ENCODE data around the gene RNF180. TPM values are rescaled to one million over a fixed set of nuclear protein-coding genes. Genes with fewer than 3 reads are reported as not detected.
"Not testable (repeated sequence)": the region's sequence is repeated elsewhere in the genome, so short reads cannot be mapped to it uniquely, and the experiment has no call there.

The RNF180 gene
- total RNA-seq, 4 donors from 2014 or later, result 1.9 to 8.0 (median 3.2) TPM

DNA sequence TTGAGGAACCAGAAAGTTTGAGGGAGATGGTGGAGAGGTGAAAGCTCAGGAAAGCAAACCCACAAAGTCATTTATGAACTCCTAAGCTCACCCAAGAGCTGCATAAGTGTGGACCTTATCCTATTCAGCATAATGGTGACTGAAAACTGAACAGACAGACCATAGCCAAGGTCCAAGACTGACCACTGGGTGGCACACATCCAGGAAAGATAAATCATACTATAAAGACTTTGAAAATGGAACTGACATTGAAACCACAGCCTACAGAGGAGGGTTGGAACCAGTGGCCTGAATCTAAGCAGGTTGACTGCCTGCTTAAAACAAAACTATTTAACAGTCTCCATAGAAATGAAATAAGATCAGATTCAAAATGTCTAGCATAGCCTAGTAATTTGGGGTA, 219.1 kb downstream of the RNF180 start:
- no peak for DNase-seq
- H3K4me3 ChIP-seq, result no peak overlapping the region
- H3K36me3 ChIP-seq, result no peaks in the 10 kb centered on the region
- in situ Hi-C loops (cut with MboI; ENCODE audit: low pct_ligation_motif_present in 1 of 4, low pct_unique_long_range_greater_than_20kb in 1 of 4, low sequenced_read_pairs in 3 of 4) (no loop called here), intact Hi-C loops (cut with DNase I; ENCODE audit: low total_unique reads) (no loop called here)
- no peaks in the 10 kb centered on the region for H3K27me3 ChIP-seq
- no peaks in the 10 kb centered on the region for H3K9me3 ChIP-seq
- TF ChIP-seq EP300 (IDR thresholded peaks at IDR 0.05; ENCODE audit: low read depth), result no peak
- TF ChIP-seq, protein P1, sequence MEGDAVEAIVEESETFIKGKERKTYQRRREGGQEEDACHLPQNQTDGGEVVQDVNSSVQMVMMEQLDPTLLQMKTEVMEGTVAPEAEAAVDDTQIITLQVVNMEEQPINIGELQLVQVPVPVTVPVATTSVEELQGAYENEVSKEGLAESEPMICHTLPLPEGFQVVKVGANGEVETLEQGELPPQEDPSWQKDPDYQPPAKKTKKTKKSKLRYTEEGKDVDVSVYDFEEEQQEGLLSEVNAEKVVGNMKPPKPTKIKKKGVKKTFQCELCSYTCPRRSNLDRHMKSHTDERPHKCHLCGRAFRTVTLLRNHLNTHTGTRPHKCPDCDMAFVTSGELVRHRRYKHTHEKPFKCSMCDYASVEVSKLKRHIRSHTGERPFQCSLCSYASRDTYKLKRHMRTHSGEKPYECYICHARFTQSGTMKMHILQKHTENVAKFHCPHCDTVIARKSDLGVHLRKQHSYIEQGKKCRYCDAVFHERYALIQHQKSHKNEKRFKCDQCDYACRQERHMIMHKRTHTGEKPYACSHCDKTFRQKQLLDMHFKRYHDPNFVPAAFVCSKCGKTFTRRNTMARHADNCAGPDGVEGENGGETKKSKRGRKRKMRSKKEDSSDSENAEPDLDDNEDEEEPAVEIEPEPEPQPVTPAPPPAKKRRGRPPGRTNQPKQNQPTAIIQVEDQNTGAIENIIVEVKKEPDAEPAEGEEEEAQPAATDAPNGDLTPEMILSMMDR (IDR thresholded peaks at IDR 0.05), result no peak
- no peak for TF ChIP-seq POLR2A (IDR thresholded peaks at IDR 0.05)
- H3K4me1 ChIP-seq, result no peaks in the 10 kb centered on the region
- no peak overlapping the region for H3K27ac ChIP-seq

DNA sequence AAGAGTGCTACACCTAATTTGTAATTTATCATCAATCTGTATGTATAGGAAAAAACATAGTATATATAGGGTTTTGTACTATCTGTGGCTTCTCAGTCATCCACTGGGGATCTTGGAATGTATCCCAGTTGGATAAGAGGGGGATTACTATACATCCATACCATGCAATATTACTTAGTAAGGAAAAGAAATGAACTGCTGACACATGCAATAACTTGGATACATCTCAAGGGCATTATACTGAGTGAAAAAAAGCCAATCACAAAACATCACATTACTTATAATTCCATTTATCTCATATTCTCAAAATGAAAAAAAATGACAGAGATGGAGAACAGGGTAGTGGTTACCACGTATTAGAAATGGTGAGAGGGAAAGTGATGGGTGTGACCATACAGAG, 231.9 kb downstream of the RNF180 start:
- intact Hi-C loops (cut with DNase I; ENCODE audit: low total_unique reads) (no loop called here), in situ Hi-C loops (cut with MboI; ENCODE audit: low pct_ligation_motif_present in 1 of 4, low pct_unique_long_range_greater_than_20kb in 1 of 4, low sequenced_read_pairs in 3 of 4) (no loop called here)
- H3K27ac ChIP-seq, result no peak overlapping the region
- no peak for DNase-seq
- H3K4me3 ChIP-seq, result no peak overlapping the region
- no peak for TF ChIP-seq EP300 (IDR thresholded peaks at IDR 0.05; ENCODE audit: low read depth)
- no peak for TF ChIP-seq POLR2A (IDR thresholded peaks at IDR 0.05)
- TF ChIP-seq, protein P1 (IDR thresholded peaks at IDR 0.05), result no peak
- no peak for TF ChIP-seq POLR2AphosphoS5 (IDR thresholded peaks at IDR 0.05)
- H3K27me3 ChIP-seq, result no peaks in the 10 kb centered on the region
- H3K36me3 ChIP-seq, result no peaks in the 10 kb centered on the region
- no peaks in the 10 kb centered on the region for H3K9me3 ChIP-seq
- 67 to 68% methylated on average over 1 of the region's 1 CpG for WGBS, 2 donors (ENCODE audit: low coverage in 1 of 2)
- H3K4me1 ChIP-seq, result no peaks in the 10 kb centered on the region

DNA sequence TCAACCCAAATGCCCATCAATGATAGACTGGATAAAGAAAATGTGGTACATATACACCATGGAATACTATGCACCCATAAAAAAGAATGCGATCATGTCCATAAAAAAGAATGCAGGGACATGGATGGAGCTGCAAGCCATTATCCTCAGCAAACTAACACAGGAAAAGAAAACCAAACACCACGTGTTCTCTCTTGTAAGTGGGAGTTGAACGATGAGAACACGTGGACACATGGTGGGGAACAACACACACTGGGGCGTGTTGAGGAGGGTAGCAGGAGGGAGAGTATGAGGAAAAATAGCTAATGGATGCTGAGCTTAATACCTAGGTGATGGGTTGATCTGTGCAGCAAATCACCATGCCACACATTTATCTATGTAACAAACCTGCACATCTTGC, 233.1 kb downstream of the RNF180 start:
- in situ Hi-C loops (cut with MboI; ENCODE audit: low pct_ligation_motif_present in 1 of 4, low pct_unique_long_range_greater_than_20kb in 1 of 4, low sequenced_read_pairs in 3 of 4); DNase-seq; intact Hi-C loops (cut with DNase I; ENCODE audit: low total_unique reads): not testable (repeated sequence)

DNA sequence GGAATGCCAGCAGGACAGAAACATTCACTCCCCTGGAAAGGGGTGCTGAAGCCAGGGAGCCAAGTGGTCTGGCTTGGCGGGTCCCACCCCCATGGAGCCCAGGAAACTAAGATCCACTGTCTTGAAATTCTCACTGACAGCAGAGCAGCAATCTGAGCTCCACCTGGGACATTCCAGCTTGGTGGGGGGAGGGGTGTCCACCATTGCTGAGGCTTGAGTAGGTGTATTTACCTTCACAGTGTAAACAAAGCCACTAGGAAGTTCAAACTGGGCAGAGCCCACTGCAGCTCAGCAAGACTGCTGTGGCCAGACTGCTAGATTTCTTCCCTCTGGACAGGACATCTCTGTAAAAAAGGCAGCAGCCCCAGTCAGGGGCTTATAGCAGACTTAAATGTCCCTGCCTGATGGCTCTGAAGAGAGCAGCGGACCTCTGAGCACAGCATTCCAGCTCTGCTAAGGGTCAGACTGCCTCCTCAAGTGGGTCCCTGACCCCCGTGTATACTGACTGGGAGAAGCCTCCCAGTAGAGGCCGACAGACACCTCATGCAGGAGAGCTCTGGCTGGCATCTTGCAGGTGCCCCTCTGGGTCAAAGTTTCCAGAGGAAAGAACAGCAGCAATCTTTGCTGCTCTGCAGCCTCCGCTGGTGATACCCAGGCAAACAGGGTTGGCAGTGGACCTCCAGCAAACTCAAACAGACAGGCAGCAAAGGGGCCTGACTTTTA, 241.6 kb downstream of the RNF180 start:
- intact Hi-C loops (cut with DNase I; ENCODE audit: low total_unique reads); H3K36me3 ChIP-seq; in situ Hi-C loops (cut with MboI; ENCODE audit: low pct_ligation_motif_present in 1 of 4, low pct_unique_long_range_greater_than_20kb in 1 of 4, low sequenced_read_pairs in 3 of 4); H3K9me3 ChIP-seq; H3K27me3 ChIP-seq; DNase-seq; H3K4me3 ChIP-seq; H3K4me1 ChIP-seq; H3K27ac ChIP-seq: not testable (repeated sequence)
- 53% methylated on average over 4 of the region's 5 CpGs; no CpG with 5 or more reads in 1 of the 2 donors for WGBS, 2 donors (ENCODE audit: low coverage in 1 of 2)

More for the DNA sequence above, 233.1 kb downstream of the RNF180 start:
- not testable (repeated sequence) for H3K4me3 ChIP-seq, H3K4me1 ChIP-seq, H3K9me3 ChIP-seq, H3K27ac ChIP-seq, H3K27me3 ChIP-seq, H3K36me3 ChIP-seq
- WGBS, 2 donors (ENCODE audit: low coverage in 1 of 2), result 89 to 90% methylated on average over 5 of the region's 5 CpGs

DNA sequence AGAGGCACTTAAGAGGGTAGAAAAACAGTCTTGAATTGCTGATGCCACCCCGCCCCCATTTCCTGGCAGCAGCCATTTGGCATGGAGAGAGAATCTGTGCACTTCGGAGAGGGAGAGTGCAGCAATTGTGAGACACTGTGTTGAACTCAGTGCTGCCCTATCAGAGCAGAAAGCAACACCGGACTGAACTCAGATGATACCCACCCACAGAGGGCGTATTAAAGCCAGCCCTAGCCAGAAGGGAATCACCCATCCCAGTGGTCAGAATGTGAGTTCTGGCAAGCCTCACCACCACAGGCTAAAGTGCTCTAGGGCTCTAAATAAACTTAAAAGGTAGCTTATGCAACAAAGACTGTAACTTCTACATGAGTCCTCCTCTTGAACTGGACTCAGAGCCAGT, 251.7 kb downstream of the RNF180 start:
- Histone ChIP-seq H3K36me3 (no peaks in the 10 kb centered on the region), H3K27ac (no peak overlapping the region), H3K4me1 (no peaks in the 10 kb centered on the region), H3K27me3 (no peaks in the 10 kb centered on the region), H3K4me3 (no peak overlapping the region), H3K9me3 (no peaks in the 10 kb centered on the region)
- WGBS, 2 donors (ENCODE audit: low coverage in 1 of 2), result 58% methylated on average over 4 of the region's 4 CpGs; no CpG with 5 or more reads in 1 of the 2 donors
- in situ Hi-C loops (cut with MboI; ENCODE audit: low pct_ligation_motif_present in 1 of 4, low pct_unique_long_range_greater_than_20kb in 1 of 4, low sequenced_read_pairs in 3 of 4), result no loop called here
- intact Hi-C loops (cut with DNase I; ENCODE audit: low total_unique reads), result no loop called here
- no peak for TF ChIP-seq POLR2AphosphoS5 (IDR thresholded peaks at IDR 0.05)
- TF ChIP-seq EP300 (IDR thresholded peaks at IDR 0.05; ENCODE audit: low read depth), result no peak
- TF ChIP-seq, protein P1 (IDR thresholded peaks at IDR 0.05), result no peak
- TF ChIP-seq POLR2A (IDR thresholded peaks at IDR 0.05), result no peak
- DNase-seq, result no peak
